PC-3 (cell line): ENCODE results near the gene HES3. TPM values are rescaled to one million over a fixed set of nuclear protein-coding genes. Genes with fewer than 3 reads are reported as not detected.

Source experiments
- ATAC-seq: fragments of 200-7000 bp; cut with Tn5 transposase; 2 replicates; pipeline ENCODE4 v1.9.1; 2020; ENCODE audit warnings: mild to moderate bottlenecking, moderate library complexity
- BruUV-seq: library from RNA; stranded (reverse); fragments of 400-500 nt; replicated peaks from 2 replicates; lab custom pipeline; 2021; lab: Mats Ljungman, UMichigan
- CTCF ChIA-PET: fragments of 300-600 bp; sonication (Branson Sonifier 250); formaldehyde crosslinking; loops from one replicate; lab custom pipeline; 2022; ENCODE audit warnings: antibody characterized with exemption; lab: Charles Lee
- POLR2A ChIA-PET: fragments of 300-600 bp; sonication (Branson Sonifier 250); formaldehyde crosslinking; loops from one replicate; lab custom pipeline; 2022; ENCODE audit warnings: antibody characterized with exemption; ENCODE audit not compliant: unreplicated experiment; lab: Charles Lee
- DNase-seq: peaks from one replicate; pipeline ENCODE4 v3.0.0-alpha.2; 2015
- H2AFZ ChIP-seq: fragments of 300-600 bp; sonication (generic); 2 replicates; pipeline ENCODE4 v1.6.0; 2016; ENCODE audit warnings: antibody characterized with exemption, low read length
- H3F3A ChIP-seq: fragments of 300-600 bp; sonication (generic); one replicate; pipeline ENCODE4 v1.6.0; 2017; ENCODE audit warnings: antibody characterized with exemption, low read length, control low read depth, mild to moderate bottlenecking; ENCODE audit not compliant: unreplicated experiment
- H3K27ac ChIP-seq: fragments of 300-600 bp; sonication (generic); 2 replicates; pipeline ENCODE4 v1.5.1; 2016; ENCODE audit warnings: mild to moderate bottlenecking, low read length
- H3K27me3 ChIP-seq: fragments of 300-600 bp; sonication (generic); 2 replicates; pipeline ENCODE4 v1.6.1; 2016; ENCODE audit warnings: low read length, mixed read lengths
- H3K36me3 ChIP-seq: fragments of 300-600 bp; sonication (generic); 2 replicates; pipeline ENCODE4 v1.6.1; 2016; ENCODE audit warnings: low read depth, mixed run types, low read length, mixed read lengths
- H3K4me1 ChIP-seq: fragments of 300-600 bp; sonication (generic); 2 replicates; pipeline ENCODE4 v1.5.1; 2016; ENCODE audit warnings: low read length; ENCODE audit not compliant: insufficient read depth
- H3K4me2 ChIP-seq: fragments of 300-600 bp; sonication (generic); 2 replicates; pipeline ENCODE4 v1.6.0; 2016; ENCODE audit warnings: low read length
- H3K4me3 ChIP-seq: fragments of 300-600 bp; sonication (generic); 2 replicates; pipeline ENCODE4 v1.5.1; 2016; ENCODE audit warnings: mild to moderate bottlenecking, low read length, mixed read lengths
- H3K79me2 ChIP-seq: fragments of 300-600 bp; sonication (generic); 2 replicates; pipeline ENCODE4 v1.6.1; 2017; ENCODE audit warnings: low read length, mixed read lengths
- H3K9ac ChIP-seq: fragments of 300-600 bp; sonication (generic); 2 replicates; pipeline ENCODE4 v1.6.0; 2016; ENCODE audit warnings: mild to moderate bottlenecking, low read length
- H3K9me2 ChIP-seq: fragments of 300-600 bp; sonication (generic); replicated peaks from 2 replicates; pipeline ENCODE4 v1.6.1; 2016; ENCODE audit warnings: mixed run types, low read length, mixed read lengths
- H3K9me3 ChIP-seq: fragments of 300-600 bp; sonication (generic); 2 replicates; pipeline ENCODE4 v1.6.1; 2016; ENCODE audit warnings: low read length, mixed read lengths
- H4K20me1 ChIP-seq: fragments of 300-600 bp; sonication (generic); 2 replicates; pipeline ENCODE4 v1.6.1; 2016; ENCODE audit warnings: low read length, mixed read lengths
- EZH2 ChIP-seq: fragments of 300-600 bp; sonication (generic); IDR thresholded peaks from one replicate; pipeline ENCODE4 v1.6.1; 2017; ENCODE audit warnings: antibody characterized with exemption, mild to moderate bottlenecking, low read length; ENCODE audit not compliant: unreplicated experiment
- EZH2phosphoT487 ChIP-seq: fragments of 300-600 bp; sonication (generic); IDR thresholded peaks from 2 replicates; pipeline ENCODE4 v1.6.1; 2018; ENCODE audit warnings: mild to moderate bottlenecking, antibody characterized with exemption, low read length, borderline replicate concordance
- intact Hi-C: fragments of 100-400 bp; cut with micrococcal nuclease; formaldehyde crosslinking; loops from 2 replicates; pipeline ENCODE4 v1.9.0; 2023
- total RNA-seq: library from RNA; depleted of rRNA; stranded (reverse); fragments of >200 nt; gene quantifications from 2 replicates; pipeline ENCODE4 v1.2.3, GENCODE V29; 2014
- TF ChIP-seq, protein P1 (sequence below): fragments of 300-600 bp; sonication (generic); conservative IDR thresholded peaks from 2 replicates; pipeline ENCODE4 v1.5.1; 2017; ENCODE audit warnings: antibody characterized with exemption, low read depth, mild to moderate bottlenecking, low read length

Gene HES3
- total RNA-seq, 1 experiment from 2014 or later = not detected

DNA sequence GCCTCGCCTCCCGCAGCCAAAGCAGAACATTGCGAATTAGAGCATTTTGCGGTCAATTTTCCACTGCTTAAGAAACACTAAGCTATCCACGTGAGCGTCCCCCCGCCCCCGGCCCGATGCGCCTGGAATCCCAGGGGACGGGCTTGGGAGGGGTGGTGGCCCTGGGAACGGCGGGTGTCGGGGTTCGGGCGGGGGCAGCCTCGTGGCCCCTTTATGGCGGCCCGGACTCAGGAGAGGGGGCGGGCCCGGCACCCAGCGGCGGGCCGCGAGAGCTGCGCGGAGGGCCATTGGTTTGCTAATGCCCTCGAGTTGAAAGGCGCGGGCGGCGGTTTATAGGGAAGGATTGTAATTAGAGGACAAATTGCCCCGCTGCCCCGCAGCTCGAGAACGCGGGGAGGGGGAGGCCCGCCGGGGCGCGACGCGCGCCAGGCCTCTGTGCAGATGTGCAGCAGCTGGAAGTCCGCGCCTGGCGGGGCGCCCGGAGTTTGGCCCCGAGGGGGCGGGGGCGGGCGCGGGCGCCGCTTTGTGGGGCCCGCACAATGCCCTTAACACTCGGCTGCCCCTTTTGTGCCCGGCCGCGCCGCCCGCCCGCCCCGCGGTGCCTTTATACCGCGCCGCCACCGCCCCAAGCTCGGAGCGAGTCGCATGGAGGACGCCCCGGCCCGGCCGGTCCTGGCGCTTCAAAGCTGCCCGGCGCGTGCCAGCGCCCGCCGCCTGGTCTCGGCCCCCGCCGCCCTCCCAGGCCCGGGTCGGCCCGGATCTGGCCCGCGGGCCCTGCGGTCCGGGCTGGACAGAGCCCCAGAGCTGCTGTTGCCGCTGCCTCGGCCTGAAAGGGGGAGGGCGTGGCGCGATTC, 1.9 kb upstream of the HES3 start:
- POLR2A ChIA-PET = interaction anchor here (0.6 kb wide), 1 partner anchor 18 kb away, joined by 3 read pairs; no protein-coding TSS in a partner anchor
- H3K9ac ChIP-seq = no peak overlapping the region
- H3K9me3 ChIP-seq = no peaks in the 10 kb centered on the region
- H2AFZ ChIP-seq = no peak overlapping the region
- BruUV-seq = no TSS peak
- peak; percentile 93 for TF ChIP-seq EZH2
- peak; percentile 30; the same call in 1 of the 2 replicates for TF ChIP-seq EZH2phosphoT487
- TF ChIP-seq, protein P1, sequence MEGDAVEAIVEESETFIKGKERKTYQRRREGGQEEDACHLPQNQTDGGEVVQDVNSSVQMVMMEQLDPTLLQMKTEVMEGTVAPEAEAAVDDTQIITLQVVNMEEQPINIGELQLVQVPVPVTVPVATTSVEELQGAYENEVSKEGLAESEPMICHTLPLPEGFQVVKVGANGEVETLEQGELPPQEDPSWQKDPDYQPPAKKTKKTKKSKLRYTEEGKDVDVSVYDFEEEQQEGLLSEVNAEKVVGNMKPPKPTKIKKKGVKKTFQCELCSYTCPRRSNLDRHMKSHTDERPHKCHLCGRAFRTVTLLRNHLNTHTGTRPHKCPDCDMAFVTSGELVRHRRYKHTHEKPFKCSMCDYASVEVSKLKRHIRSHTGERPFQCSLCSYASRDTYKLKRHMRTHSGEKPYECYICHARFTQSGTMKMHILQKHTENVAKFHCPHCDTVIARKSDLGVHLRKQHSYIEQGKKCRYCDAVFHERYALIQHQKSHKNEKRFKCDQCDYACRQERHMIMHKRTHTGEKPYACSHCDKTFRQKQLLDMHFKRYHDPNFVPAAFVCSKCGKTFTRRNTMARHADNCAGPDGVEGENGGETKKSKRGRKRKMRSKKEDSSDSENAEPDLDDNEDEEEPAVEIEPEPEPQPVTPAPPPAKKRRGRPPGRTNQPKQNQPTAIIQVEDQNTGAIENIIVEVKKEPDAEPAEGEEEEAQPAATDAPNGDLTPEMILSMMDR = no peak
- H3K9me2 ChIP-seq = no peaks in the 10 kb centered on the region
- H4K20me1 ChIP-seq = no peaks in the 10 kb centered on the region
- H3F3A ChIP-seq = no peaks in the 10 kb centered on the region
- CTCF ChIA-PET = interaction anchor here (0.5 to 1.0 kb wide), 2 partner anchors 37 to 101 kb away, joined by 3 to 4 read pairs; no protein-coding TSS in a partner anchor
- no peak overlapping the region for H3K27ac ChIP-seq
- 0 out of 2 replicates have a peak overlapping the region, but pooled peaks have one; percentile 6 for H3K4me3 ChIP-seq
- ATAC-seq (no peak), DNase-seq (no peak)
- H3K27me3 ChIP-seq = peaks cover 23% of the 10 kb centered on the region
- no peaks in the 10 kb centered on the region for H3K79me2 ChIP-seq
- H3K4me1 ChIP-seq = peaks cover 16% of the 10 kb centered on the region
- peak overlapping the region; percentile 59 for H3K4me2 ChIP-seq
- intact Hi-C loops = no loop called here
- no peaks in the 10 kb centered on the region for H3K36me3 ChIP-seq

DNA sequence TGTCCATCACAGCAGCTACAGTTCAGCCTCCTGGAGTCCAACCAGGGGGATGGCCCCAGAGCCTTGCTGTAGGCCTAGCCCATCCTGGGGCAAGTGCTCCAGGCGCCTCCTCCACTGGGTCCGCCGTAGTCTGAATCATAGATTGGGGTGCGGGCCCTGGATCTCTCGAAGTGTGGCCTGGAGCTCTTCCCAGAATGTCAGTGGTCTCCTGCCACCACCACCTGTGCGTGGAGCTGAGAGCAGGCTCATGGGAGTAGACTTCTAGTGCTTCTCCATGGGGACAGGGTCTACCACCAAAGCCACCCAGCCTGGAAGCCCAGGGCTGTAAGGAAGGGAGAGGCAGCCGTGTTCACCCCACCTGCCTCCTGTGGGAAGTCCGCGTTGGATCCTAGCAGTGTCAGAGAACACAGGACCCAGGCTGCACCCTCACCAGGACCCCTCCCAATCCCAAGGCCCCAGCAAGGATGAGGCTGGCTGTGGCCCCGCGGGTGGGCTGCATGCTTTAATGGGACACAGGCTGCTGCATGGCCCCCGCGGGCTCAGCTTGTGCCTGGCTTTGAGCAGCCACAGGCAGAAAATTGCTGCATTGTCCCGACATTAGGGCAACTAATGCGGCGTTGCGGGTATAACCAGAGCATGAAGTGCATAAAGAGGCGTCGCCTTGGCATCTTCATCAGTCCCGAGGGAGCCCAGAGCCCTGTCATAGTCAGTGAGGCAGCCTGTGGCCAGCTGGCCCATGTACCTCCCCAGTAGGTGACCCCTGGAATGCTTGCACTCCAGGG, 735 bp upstream of the HES3 start:
- POLR2A ChIA-PET = interaction anchor here (0.6 kb wide), 1 partner anchor 19 kb away, joined by 3 read pairs; no protein-coding TSS in a partner anchor
- no peak overlapping the region for H2AFZ ChIP-seq
- no peaks in the 10 kb centered on the region for H3K36me3 ChIP-seq
- peaks cover 23% of the 10 kb centered on the region for H3K27me3 ChIP-seq
- no peaks in the 10 kb centered on the region for H3K9me3 ChIP-seq
- intact Hi-C loops = no loop called here
- BruUV-seq = no TSS peak
- no peak overlapping the region for H3K4me2 ChIP-seq
- H4K20me1 ChIP-seq = no peaks in the 10 kb centered on the region
- no peaks in the 10 kb centered on the region for H3K79me2 ChIP-seq
- no peak overlapping the region for H3K4me3 ChIP-seq
- no peak overlapping the region for H3K27ac ChIP-seq
- ATAC-seq (no peak), DNase-seq (no peak)
- H3K9me2 ChIP-seq = no peaks in the 10 kb centered on the region
- CTCF ChIA-PET = no interaction called here
- no peak overlapping the region for H3K9ac ChIP-seq
- H3F3A ChIP-seq = no peaks in the 10 kb centered on the region
- TF ChIP-seq, protein P1 = no peak
- TF ChIP-seq EZH2phosphoT487 (no peak), EZH2 (no peak)
- H3K4me1 ChIP-seq = peaks cover 21% of the 10 kb centered on the region
